Measurements from ENCODE around the gene TMEM26. TPM values are rescaled to one million over a fixed set of nuclear protein-coding genes. Genes with fewer than 3 reads are reported as not detected.

Gene TMEM26
- total and polyA plus RNA-seq, 2 of the 8 experiments (the other 6 are each of a cell fraction or from before 2014, with no cell fraction given), result 1.6 to 2.8 TPM

GRCh38 chr10:61448091-61448490, 5.1 kb downstream of the TMEM26 start (continued):
- no peak for TF ChIP-seq RAD21 (IDR thresholded peaks at IDR 0.05 in 1 of 2, conservative IDR thresholded peaks at IDR 0.05 in 1 of 2; ENCODE audit: low read depth in 2 of 2, low read length in 2 of 2)
- no peak for TF ChIP-seq GTF2F1 (IDR thresholded peaks at IDR 0.05; ENCODE audit: borderline replicate concordance, low read depth, low read length)
- no peak for TF ChIP-seq BRCA1 (IDR thresholded peaks at IDR 0.05; ENCODE audit: low read depth, low read length)
